Epithelial cell of proximal tubule (primary cell): ENCODE results near the gene RBM6. TPM values are rescaled to one million over a fixed set of nuclear protein-coding genes. Genes with fewer than 3 reads are reported as not detected.
A peak's percentile ranks its signal among the peaks of the same experiment; 100 is the strongest.

Source experiments
- DNase-seq: peaks from one replicate; pipeline ENCODE4 v3.0.0-alpha.2; 2011; ENCODE audit warnings: low read depth
- H3K4me3 ChIP-seq: 2 replicates; pipeline ENCODE4 v1.5.1; 2011; ENCODE audit warnings: low read depth, mild to moderate bottlenecking, low read length
- total RNA-seq: library from RNA; depleted of rRNA; stranded (reverse); fragments of >200 nt; gene quantifications from 2 replicates; pipeline ENCODE4 v1.2.3, GENCODE V29; 2015
- TF ChIP-seq, protein P1 (sequence below): conservative IDR thresholded peaks from 2 replicates; pipeline ENCODE4 v1.5.1; 2012; ENCODE audit warnings: low read depth, mild to moderate bottlenecking, low read length

The RBM6 gene
- total RNA-seq, 1 donor from 2014 or later = 36.6 TPM

DNA sequence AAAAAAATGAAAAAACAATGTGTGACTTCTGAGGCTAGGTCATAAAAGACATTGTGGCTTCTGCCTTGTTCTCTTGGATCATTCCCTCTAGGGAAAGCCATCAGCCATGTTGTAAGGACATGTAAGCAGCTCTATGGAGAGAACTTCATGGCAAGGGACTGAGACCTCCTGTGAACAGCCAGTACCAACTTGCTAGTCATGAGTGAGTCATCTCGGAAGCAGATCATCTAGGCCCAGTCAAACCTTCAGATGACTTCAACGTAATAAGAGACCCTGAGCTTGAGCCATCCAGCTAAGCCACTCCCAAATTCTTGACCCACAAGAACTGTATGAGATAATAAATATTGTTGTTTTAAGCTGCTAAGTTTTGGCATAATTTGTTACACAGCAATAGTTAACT, 15.3 kb upstream of the RBM6 start:
- no peak for DNase-seq
- no peak overlapping the region for H3K4me3 ChIP-seq
- TF ChIP-seq, protein P1, sequence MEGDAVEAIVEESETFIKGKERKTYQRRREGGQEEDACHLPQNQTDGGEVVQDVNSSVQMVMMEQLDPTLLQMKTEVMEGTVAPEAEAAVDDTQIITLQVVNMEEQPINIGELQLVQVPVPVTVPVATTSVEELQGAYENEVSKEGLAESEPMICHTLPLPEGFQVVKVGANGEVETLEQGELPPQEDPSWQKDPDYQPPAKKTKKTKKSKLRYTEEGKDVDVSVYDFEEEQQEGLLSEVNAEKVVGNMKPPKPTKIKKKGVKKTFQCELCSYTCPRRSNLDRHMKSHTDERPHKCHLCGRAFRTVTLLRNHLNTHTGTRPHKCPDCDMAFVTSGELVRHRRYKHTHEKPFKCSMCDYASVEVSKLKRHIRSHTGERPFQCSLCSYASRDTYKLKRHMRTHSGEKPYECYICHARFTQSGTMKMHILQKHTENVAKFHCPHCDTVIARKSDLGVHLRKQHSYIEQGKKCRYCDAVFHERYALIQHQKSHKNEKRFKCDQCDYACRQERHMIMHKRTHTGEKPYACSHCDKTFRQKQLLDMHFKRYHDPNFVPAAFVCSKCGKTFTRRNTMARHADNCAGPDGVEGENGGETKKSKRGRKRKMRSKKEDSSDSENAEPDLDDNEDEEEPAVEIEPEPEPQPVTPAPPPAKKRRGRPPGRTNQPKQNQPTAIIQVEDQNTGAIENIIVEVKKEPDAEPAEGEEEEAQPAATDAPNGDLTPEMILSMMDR = no peak

DNA sequence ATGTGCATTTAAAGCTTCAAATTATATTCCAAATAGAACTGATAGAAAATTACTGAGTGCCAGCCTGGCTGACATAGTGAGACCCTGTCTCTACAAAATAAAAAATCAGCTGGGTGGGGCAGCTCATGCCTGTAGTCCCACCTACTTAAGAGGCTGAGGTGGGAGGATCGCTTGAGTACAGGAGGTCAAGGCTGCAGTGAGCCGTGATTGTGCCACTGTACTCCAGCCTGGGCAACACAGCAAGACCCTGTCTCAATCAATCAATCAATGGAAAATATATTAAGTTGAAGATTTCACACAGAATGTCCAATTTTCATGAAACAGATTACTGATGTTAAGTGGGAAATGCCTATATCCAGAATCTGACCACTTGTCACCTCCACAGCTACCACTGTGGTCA, 14.5 kb upstream of the RBM6 start:
- DNase-seq = no peak
- no peak overlapping the region for H3K4me3 ChIP-seq
- TF ChIP-seq, protein P1 = no peak

DNA sequence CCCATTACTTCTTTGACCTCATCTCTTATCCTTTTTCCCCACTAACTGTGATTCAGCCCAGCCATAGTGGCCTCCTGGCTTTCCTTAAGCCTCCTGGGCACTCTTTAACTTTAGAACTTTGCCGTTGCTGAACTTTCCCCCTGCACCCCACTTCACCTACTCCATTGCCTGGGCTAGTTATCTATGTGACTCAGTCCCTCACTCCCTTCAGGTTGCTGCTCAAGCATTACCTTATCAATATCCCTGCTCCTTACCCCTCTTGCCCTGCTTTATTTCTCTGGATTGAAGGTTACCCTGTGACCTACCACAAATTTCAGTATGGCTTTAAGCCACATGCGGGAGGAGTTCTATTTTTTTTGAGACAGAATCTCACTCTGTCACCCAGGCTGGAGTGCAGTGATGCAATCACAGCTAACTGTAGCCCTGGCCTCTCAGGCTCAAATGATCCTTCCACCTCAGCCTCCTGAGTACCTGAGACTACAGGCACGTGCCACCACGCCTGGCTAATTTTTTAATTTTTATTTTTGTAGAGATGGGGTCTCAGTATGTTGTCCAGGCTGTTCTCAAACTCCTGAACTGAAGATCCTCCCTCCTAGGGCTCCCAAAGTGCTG, 13.7 kb upstream of the RBM6 start:
- TF ChIP-seq, protein P1 = no peak
- no peak overlapping the region for H3K4me3 ChIP-seq
- no peak for DNase-seq

DNA sequence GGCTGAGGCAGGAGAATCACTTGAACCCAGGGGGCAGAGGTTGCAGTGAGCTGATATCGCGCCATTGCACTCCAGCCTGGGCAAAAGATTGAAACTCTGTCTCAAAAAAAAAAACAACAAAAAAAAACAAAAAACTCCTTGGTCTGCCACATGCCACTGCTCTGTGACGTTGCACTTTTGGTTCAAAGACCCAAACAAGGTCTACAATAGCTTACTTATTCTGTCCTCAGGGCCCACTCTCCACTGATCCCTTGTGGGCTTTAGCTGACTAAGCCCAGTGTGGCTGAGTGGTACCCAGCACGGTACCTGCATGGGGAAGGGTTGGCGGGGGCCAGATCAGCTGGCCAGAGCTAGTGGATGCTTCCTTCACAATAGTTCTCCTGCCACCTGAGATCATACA, 12.2 kb upstream of the RBM6 start:
- DNase-seq = no peak
- no peak overlapping the region for H3K4me3 ChIP-seq
- TF ChIP-seq, protein P1 = no peak

DNA sequence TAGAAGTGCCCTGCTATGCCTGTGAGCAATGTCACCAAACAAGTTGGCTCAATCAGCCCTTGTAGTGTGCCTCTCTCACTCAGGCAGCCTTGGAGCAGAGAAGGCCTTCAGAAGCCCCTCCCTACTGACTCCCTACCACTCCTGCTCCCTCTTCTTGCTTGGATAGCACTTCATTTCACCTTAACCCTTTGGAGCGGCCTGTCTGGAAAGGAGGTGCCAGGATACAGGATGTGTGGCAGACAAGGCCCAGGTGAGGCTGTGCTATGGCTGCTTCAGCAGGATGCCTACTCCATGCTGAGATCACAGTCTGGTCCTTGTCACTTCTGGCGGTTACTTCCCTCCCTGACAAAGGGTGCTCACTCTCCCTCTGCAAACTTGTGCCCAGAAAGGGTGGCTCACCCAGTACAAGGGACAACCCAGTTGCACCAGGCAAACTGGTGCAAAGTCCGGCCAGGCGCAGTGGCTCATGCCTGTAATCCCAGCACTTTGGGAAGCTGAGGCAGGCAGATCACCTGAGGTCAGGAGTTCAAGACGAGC, 11.4 kb upstream of the RBM6 start:
- peak overlapping the region; percentile 77 for H3K4me3 ChIP-seq
- no peak for DNase-seq
- TF ChIP-seq, protein P1 = no peak

DNA sequence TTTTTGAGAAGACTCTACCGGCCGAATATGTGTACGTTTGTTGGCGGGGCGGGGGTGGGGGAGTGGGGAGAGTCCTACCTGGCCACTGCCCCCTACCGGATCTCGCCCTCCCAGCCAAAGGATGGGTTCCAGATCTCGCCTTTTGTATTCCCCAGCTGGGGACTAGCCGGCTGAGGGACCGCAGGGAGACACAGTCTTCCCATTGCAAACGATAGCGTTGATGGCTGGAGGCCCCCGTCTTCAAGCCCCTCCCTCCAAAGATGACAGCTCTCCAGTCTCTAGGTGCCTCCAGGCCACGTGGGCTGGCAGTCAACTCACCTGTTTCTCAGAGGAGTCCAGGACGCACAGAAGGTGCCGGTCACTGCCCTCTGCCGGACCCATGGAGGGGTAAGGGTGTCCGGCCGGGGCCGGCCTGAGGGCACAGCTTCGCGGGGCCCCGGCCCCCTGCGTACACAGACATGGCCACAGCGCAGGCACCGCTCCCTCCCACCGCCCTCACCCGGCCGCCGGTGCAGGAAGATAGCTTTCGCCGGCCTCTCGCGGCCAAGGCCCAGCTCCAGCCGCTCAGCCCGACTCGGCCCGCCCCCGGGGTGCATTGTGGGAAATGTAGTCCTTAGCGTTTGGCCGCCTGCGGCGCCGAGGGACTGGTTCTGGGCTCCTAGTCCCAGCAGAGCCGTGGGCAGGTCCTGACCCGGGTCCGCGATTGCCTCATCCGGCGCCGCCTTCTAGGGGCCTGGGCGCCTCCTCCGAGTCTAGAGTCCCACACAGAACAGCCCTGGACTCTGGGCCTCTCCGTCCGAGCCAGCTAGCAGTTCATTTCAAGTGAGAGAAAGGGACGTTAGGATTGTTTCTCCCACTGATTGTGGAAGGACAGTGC, 10.4 kb upstream of the RBM6 start, which contains the start of gene MON1A:
MON1A (minus strand) TSS at position 521 of the 877 bp plus-strand sequence. CDS start 16,465 bp downstream, outside the sequence.
- no peak for DNase-seq
- peak within 1 kb of the TSS; percentile 77 for H3K4me3 ChIP-seq
- TF ChIP-seq, protein P1 = peak; percentile 45
